Measurements from ENCODE around the gene MUC13.

GRCh38 chr3:124882816-124883747 is 51.5 kb downstream of the MUC13 start:
- TF ChIP-seq CTCF (IDR thresholded peaks at IDR 0.05): no peak
- no peak for TF ChIP-seq POLR2A (IDR thresholded peaks at IDR 0.05)

Measured in esophagus squamous epithelium (tissue), 4 donors.